Non-pigmented ciliary epithelial cell (primary cell): Measurements from ENCODE around the gene SIGLEC9.

Source experiments
- DNase-seq: peaks from one replicate; pipeline ENCODE4 v3.0.0-alpha.2; 2010; ENCODE audit warnings: low read depth

SIGLEC9 gene

DNA sequence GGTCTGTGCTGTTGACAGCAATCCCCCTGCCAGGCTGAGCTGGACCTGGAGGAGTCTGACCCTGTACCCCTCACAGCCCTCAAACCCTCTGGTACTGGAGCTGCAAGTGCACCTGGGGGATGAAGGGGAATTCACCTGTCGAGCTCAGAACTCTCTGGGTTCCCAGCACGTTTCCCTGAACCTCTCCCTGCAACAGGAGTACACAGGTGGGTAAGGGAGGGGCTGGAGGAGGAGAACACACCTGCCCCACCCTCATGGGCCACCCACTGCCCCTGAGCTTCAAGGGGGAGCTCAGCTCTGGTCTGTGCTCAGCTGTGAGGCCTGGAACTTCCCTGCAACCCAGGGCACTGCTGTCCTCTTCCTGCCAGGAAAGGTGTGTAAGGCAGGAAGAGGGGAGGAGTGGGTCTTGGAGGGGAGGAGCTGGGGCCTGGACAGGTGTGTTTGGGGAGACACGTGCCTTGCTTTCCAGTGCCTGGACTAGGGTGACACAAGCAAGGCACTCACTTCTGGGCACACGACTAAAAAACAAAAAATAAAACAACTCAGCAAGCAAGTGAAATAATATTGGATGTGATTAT lies 21.3 kb downstream of the SIGLEC9 start:
- DNase-seq = no peak

GRCh38 chr19:51146751-51147150 lies 22.0 kb downstream of the SIGLEC9 start:
- DNase-seq = no peak

DNA sequence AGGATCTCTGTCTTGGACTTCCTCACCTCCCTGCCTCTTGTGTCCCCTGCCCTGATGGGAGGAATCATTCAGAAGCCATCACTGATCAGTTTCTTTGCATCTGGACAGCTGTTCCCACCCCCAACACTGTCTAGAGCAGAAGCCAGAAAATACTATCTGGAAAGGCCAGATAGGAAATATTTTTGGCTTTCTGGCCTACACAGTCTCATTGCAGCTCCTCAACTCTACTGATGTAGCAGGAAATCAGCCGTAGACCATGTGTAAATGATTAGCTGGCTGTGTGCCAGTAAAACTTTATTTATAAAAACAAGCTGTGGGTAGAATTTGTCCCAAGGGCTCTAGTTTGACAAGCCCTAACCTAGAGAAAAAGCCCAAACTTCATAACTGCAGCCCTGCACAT lies 23.0 kb downstream of the SIGLEC9 start:
- no peak for DNase-seq

DNA sequence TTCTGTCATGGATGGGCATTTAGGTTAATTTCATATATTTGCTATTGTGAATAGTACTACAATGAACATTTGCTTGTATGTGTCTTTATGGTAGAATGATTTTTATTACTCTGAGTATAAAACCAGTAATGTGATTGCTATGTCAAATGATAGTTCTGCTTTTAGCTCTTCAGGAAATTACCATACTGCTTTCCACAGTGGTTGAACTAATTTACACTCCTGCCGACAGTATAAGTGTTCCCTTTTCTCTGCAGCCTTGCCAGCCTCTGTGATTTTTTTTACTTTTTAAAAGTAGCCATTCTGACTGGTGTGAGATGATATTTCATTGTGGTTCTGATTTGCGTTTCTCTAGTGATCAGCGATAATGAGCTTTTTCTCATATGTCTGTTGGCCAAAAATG lies 23.9 kb downstream of the SIGLEC9 start:
- DNase-seq = no peak

GRCh38 chr19:51150627-51151026 lies 25.9 kb downstream of the SIGLEC9 start:
- no peak for DNase-seq

- DNase-seq = no peak
These were observed 32.0 kb downstream of the SIGLEC9 start for GRCh38 chr19:51156710-51157109.

DNA sequence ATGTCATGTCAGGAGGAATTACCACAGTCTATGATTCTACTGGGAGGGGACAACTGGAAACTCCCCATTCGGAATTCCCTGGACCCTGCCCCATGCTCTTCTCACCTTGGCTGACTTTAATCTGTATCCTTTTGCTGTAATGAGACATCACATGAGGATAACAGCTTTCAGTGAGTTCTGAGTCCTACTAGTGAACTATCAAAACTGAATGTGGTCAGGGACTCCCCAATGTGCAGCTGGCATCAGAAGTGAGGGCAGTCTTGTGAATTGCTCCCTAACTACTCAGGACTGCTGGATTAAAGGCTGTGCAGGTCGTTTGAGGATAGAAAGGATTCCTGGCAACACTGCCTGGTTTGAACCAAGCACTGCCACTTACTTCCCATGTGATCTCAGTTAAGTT lies 32.6 kb downstream of the SIGLEC9 start:
- no peak for DNase-seq

DNA sequence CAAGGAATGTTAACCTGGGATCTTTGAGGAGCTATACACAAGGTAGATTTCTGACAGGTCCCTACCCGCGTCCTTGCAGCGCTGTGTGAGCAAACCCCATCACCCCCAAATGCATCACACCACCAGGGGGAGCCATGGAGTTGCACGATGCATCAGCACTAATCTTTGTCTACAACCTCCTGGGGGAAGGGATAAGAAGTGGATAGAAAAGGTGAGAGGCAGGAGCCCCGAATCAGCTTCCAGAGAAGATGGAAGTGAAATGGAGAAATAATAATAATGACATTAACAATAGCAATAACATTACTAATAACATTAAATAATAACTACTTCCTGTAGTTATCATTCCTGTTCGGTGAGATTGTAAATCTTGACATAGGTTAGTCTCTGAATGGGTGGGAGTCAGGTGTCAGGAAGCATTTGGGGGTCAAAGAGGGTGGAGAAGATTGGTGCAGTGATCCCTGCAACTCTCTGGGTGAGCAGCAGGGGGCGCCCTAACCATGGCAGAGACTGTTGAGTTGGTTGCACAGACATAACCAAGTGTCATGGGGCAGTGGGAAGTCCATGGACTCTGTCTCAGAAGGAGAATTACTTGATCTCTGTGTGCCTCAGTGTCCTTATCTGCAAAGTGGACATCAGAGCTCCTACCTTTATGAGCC lies 33.9 kb downstream of the SIGLEC9 start:
- no peak for DNase-seq

DNA sequence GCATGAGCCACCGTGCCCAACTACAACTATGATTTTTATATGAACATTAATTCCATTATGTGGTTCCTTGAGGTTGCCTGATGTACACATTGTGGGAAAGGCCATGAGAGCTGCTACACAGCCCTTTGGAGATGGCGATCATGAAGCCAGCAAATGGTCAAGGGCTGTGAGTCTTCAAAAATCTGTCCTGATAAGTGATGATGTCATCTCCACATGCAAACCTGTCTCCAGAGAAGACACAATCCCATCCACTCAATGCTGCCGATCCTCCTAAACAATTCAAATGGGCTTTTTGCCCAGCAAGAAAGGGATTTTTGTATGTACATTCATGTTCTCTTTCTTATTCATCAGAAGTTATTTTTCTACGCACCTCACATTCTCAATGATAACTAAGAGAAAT lies 35.0 kb downstream of the SIGLEC9 start:
- no peak for DNase-seq

DNA sequence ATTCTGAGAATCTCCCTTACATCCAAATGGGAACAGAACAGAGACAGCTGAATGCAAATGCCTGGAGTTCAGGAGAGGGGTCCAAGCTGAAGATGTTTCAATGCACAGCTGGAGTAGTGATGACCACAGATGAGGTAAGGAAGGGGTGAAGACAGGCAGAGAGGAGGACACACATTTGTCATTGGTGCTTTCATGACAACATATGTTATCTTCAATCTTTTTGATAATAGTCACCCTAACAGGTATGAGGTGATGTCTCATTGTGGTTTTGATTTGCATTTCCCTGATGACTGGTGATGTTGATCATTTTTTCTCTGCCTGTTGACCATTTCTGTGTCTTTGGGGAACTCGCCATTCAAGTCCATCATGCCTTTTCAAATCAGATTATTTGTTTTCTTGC lies 36.6 kb downstream of the SIGLEC9 start:
- no peak for DNase-seq

GRCh38 chr19:51161867-51162496 lies 37.3 kb downstream of the SIGLEC9 start:
- no peak for DNase-seq

DNA sequence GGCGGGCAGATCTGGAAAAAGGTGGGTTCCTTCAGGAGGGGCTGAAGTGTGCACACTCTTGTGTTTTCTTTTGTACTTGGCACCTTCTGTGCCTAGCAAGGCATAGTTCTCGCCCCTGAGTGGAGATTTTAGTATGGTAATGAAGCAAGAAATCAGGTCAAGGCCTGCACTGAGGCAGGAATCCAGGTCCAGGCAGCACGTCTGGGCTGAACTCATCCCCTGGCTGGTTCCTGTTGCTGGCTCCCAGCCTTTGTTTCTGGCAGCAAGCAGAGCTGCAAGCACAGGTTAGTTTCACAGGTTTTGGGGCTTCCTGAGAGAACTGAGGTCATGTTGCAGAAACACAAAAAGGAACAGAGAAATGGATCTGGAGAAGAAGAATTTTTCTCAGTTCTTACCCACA lies 38.6 kb downstream of the SIGLEC9 start:
- no peak for DNase-seq

DNA sequence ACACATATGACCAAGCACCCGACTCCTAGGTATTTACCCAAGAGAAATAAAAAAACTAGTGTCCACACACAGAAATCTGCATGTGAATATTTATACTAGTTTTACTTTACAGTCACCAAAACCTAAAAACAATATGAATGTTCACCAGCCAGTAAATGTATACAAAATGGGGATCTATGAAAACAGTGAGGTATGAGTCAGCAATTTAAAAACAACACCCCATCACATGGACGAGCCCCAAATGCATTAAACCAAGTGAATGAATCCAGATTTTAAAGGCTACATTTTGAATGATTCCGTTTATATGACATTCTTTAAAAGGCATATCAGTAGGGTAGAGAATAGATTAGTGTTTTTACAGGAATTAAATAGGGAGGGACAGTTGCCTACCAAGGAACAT lies 39.5 kb downstream of the SIGLEC9 start:
- no peak for DNase-seq

- no peak for DNase-seq
These were observed 42.3 kb downstream of the SIGLEC9 start for GRCh38 chr19:51166846-51167490.

DNA sequence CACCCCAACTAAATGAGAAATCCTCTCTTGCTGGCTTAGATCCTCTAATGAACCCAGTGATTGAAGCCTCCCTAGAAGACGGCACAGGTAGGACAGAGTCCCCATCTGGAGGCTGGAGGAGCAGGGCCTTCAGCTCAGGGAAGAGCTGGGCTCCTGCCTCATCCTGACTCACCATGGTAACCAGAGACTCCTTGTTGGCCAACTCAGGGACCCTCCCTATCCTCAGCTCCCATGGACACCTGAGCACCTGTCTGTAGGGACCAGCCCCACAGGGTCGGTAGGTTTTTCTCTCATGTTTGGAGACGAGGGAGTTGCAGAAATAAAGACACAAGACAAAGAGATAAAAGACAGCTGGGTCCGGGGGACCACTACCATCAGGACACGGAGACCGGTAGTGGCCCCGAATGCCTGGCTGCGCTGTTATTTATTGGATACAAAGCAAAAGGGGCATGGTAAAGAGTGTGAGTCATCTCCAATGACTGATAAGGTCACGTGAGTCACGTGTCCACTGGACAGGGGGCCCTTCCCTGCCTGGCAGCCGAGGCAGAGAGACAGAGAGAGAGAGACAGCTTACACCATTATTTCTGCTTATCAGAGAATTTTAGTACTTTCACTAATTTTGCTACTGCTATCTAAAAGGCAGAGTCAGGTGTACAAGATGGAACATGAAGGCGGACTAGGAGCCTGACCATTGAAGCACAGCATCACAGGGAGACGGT lies 44.0 kb downstream of the SIGLEC9 start:
- DNase-seq = no peak

DNA sequence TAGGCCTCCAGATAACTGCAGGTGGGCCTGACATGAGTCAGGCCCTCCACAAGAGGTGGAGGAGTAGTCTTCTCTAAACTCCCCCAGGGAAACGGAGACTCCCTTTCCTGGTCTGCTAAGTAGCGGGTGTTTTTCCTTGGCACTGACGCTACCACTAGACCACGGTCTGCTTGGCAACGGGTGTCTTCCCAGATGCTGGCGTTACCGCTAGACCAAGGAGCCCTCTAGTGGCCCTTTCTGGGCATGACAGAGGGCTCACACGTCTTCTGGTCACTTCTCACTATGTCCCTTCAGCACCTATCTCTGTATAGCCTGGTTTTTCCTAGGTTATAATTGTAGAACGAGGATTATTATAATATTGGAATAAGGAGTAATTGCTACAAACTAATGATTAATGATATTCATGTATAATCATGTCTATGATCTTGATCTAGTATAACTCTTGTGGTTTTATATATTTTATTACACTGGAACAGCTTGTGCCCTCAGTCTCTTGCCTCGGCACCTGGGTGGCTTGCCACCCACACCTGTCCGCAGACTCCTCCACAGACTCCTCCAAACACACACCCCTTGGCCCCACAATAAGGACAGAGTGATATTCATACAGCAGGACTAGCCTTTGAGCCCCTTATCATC lies 44.7 kb downstream of the SIGLEC9 start:
- peak; percentile 13 for DNase-seq

DNA sequence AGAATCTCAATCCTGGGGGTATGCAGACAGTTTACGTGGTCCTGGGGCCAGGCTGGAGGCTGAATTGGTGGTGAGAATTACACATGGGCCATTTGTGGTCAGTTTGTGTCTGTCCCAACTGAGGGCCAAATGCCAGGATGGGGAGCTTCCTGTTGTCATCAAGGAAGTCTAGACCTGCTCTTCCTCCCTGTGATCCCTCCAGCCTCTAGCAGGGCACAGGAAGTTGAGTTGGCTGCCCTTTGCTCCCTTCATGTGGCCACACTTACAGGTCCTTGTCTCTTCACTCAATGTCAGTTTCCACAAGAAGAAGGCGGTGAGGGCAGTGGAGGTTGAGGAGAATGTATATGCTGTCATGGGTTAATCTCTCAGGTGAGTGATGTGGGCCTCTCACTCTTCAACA lies 47.5 kb downstream of the SIGLEC9 start:
- DNase-seq = no peak

DNA sequence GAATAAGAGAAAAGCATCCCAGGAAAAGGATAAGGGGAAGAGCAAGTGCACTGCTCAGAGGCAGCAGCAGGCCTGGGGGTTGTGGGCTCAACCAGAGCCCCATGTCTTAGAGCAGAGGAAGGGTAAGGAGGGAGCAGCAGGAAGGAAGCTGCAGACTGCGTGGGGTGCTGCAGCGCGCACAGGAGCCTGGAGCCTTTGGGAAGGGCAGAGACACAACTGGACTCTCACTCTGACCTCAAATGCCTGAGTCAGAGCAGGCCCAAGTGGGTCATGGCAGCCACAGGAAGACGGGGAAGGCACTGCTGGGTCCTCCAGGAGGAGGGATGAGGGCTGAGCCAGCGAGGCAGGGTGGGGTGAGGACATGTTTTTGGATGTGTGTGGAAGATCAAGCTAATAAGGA lies 49.0 kb downstream of the SIGLEC9 start:
- no peak for DNase-seq

DNA sequence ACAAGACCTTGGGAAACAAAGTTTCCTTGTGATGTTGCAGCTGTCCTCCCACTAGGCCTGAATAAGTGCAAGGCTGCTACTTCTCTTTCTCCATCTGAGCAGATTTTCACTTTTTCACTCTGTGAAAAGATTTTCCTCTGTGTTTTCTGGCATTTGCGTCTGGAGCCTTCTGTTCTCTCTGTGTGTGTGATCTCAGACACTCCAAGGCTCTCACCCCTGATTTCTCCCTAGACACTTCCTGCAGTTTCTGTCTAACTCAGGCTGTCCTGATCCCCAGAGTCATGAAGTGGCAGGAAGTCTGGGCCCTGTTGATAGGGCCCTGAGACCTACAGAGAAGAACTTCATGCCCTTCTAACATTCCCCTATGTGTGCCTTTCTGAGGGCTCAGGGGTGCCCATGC lies 54.5 kb downstream of the SIGLEC9 start:
- DNase-seq = no peak
